Measurements from ENCODE around the gene AAGAB.

AAGAB gene

GRCh38 chr15:67177752-67178151 is 76.7 kb downstream of the AAGAB start:
- H3K9me3 ChIP-seq (replicated peaks; ENCODE audit: insufficient read depth, low read length), result no peaks in the 10 kb centered on the region
- no peaks in the 10 kb centered on the region for H3K36me3 ChIP-seq (replicated peaks; ENCODE audit: insufficient read depth, low read length)
- no peak overlapping the region for H3K4me2 ChIP-seq (ENCODE audit: low read depth, low read length)
- no peak overlapping the region for H3K4me3 ChIP-seq (ENCODE audit: low read length)
- DNase-seq, result no peak
- H3K4me1 ChIP-seq (ENCODE audit: low read length), result peaks cover 17% of the 10 kb centered on the region
- H3K9me2 ChIP-seq (replicated peaks; ENCODE audit: insufficient read depth, low read length), result no peaks in the 10 kb centered on the region
- H3K27me3 ChIP-seq (replicated peaks; ENCODE audit: insufficient read depth, low read length), result no peaks in the 10 kb centered on the region
- H4K20me1 ChIP-seq (ENCODE audit: insufficient read depth, low read length), result no peaks in the 10 kb centered on the region
- TF ChIP-seq EZH2phosphoT487 (IDR thresholded peaks at IDR 0.05; ENCODE audit: low read length), result no peak
- no peak for TF ChIP-seq CTCF (IDR thresholded peaks at IDR 0.05; ENCODE audit: low read length)
- no peak overlapping the region for H3K9ac ChIP-seq (ENCODE audit: low read length)
- no peaks in the 10 kb centered on the region for H3F3A ChIP-seq (ENCODE audit: insufficient read depth, low read length)
- no peak overlapping the region for H2AFZ ChIP-seq (ENCODE audit: low read length)
- no peaks in the 10 kb centered on the region for H3K79me2 ChIP-seq (ENCODE audit: low read length)
- no peak overlapping the region for H3K27ac ChIP-seq (ENCODE audit: low read length)

GRCh38 chr15:67176195-67176971 is 78.1 kb downstream of the AAGAB start:
- H2AFZ ChIP-seq (ENCODE audit: low read length), result no peak overlapping the region
- H3K36me3 ChIP-seq (replicated peaks; ENCODE audit: insufficient read depth, low read length), result no peaks in the 10 kb centered on the region
- H3K4me3 ChIP-seq (ENCODE audit: low read length), result no peak overlapping the region
- H3K27ac ChIP-seq (ENCODE audit: low read length), result no peak overlapping the region
- peaks cover 17% of the 10 kb centered on the region for H3K4me1 ChIP-seq (ENCODE audit: low read length)
- TF ChIP-seq EZH2phosphoT487 (IDR thresholded peaks at IDR 0.05; ENCODE audit: low read length) (no peak), EZH2 (optimal IDR thresholded peaks at IDR 0.05; ENCODE audit: low read depth, low read length) (no peak), CTCF (IDR thresholded peaks at IDR 0.05; ENCODE audit: low read length) (no peak)
- no peak overlapping the region for H3K4me2 ChIP-seq (ENCODE audit: low read depth, low read length)
- no peaks in the 10 kb centered on the region for H3K9me3 ChIP-seq (replicated peaks; ENCODE audit: insufficient read depth, low read length)
- no peaks in the 10 kb centered on the region for H4K20me1 ChIP-seq (ENCODE audit: insufficient read depth, low read length)
- DNase-seq, result no peak
- H3K27me3 ChIP-seq (replicated peaks; ENCODE audit: insufficient read depth, low read length), result no peaks in the 10 kb centered on the region
- no peaks in the 10 kb centered on the region for H3K79me2 ChIP-seq (ENCODE audit: low read length)
- H3F3A ChIP-seq (ENCODE audit: insufficient read depth, low read length), result no peaks in the 10 kb centered on the region
- no peaks in the 10 kb centered on the region for H3K9me2 ChIP-seq (replicated peaks; ENCODE audit: insufficient read depth, low read length)
- no peak overlapping the region for H3K9ac ChIP-seq (ENCODE audit: low read length)

- no peak for DNase-seq
Measured at GRCh38 chr15:67175643-67176071, 78.8 kb downstream of the AAGAB start.

More at GRCh38 chr15:67175643-67176071, 78.8 kb downstream of the AAGAB start:
- H3K27ac ChIP-seq (ENCODE audit: low read length), result no peak overlapping the region
- no peaks in the 10 kb centered on the region for H3K27me3 ChIP-seq (replicated peaks; ENCODE audit: insufficient read depth, low read length)
- H2AFZ ChIP-seq (ENCODE audit: low read length), result no peak overlapping the region
- peaks cover 17% of the 10 kb centered on the region for H3K4me1 ChIP-seq (ENCODE audit: low read length)
- no peaks in the 10 kb centered on the region for H4K20me1 ChIP-seq (ENCODE audit: insufficient read depth, low read length)
- no peak overlapping the region for H3K9ac ChIP-seq (ENCODE audit: low read length)
- no peak overlapping the region for H3K4me3 ChIP-seq (ENCODE audit: low read length)
- H3K9me2 ChIP-seq (replicated peaks; ENCODE audit: insufficient read depth, low read length), result no peaks in the 10 kb centered on the region
- H3K36me3 ChIP-seq (replicated peaks; ENCODE audit: insufficient read depth, low read length), result no peaks in the 10 kb centered on the region
- TF ChIP-seq EZH2 (optimal IDR thresholded peaks at IDR 0.05; ENCODE audit: low read depth, low read length) (no peak), EZH2phosphoT487 (IDR thresholded peaks at IDR 0.05; ENCODE audit: low read length) (no peak), CTCF (IDR thresholded peaks at IDR 0.05; ENCODE audit: low read length) (no peak)
- H3K79me2 ChIP-seq (ENCODE audit: low read length), result no peaks in the 10 kb centered on the region
- H3K9me3 ChIP-seq (replicated peaks; ENCODE audit: insufficient read depth, low read length), result no peaks in the 10 kb centered on the region
- H3K4me2 ChIP-seq (ENCODE audit: low read depth, low read length), result no peak overlapping the region
- H3F3A ChIP-seq (ENCODE audit: insufficient read depth, low read length), result no peaks in the 10 kb centered on the region
